ENCODE measurements around the gene LRRC23. TPM values are rescaled to one million over a fixed set of nuclear protein-coding genes. Genes with fewer than 3 reads are reported as not detected.
A peak's percentile ranks its signal among the peaks of the same experiment; 100 is the strongest.
"Not testable (repeated sequence)": the region's sequence is repeated elsewhere in the genome, so short reads cannot be mapped to it uniquely, and the experiment has no call there.

Gene LRRC23, protein sequence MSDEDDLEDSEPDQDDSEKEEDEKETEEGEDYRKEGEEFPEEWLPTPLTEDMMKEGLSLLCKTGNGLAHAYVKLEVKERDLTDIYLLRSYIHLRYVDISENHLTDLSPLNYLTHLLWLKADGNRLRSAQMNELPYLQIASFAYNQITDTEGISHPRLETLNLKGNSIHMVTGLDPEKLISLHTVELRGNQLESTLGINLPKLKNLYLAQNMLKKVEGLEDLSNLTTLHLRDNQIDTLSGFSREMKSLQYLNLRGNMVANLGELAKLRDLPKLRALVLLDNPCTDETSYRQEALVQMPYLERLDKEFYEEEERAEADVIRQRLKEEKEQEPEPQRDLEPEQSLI
- polyA plus RNA-seq (ENCODE audit: insufficient read length) = 20.2 TPM
- long read RNA-seq, donor 1, partial matches to known transcripts = 0 of 3 reads
- long read RNA-seq, donor 1, other reads (novel, unspliced or antisense) = 0 of 3 reads
- long read RNA-seq, donor 2, partial matches to known transcripts = 0 of 1 reads
- long read RNA-seq, donor 2, other reads (novel, unspliced or antisense) = 0 of 1 reads
- long read RNA-seq, donor 3, partial matches to known transcripts = 0 of 3 reads
- long read RNA-seq, donor 3, other reads (novel, unspliced or antisense) = 0 of 3 reads
- long read RNA-seq, donor 4 = 0 reads
- long read RNA-seq, donor 5, partial matches to known transcripts = 0 of 7 reads
- long read RNA-seq, donor 5, other reads (novel, unspliced or antisense) = 0 of 7 reads
- long read RNA-seq, donor 6, partial matches to known transcripts = 0 of 3 reads
- long read RNA-seq, donor 6, other reads (novel, unspliced or antisense) = 0 of 3 reads
- long read RNA-seq, donor 7 = 0 reads
- long read RNA-seq, donor 8, partial matches to known transcripts = 0 of 6 reads
- long read RNA-seq, donor 8, other reads (novel, unspliced or antisense) = 5 of 6 reads

- DNase-seq = peak; percentile 98
Observed at GRCh38 chr12:6904280-6905276, at the start of gene LRRC23. Gene LRRC23 (plus strand): TSS chr12:6904822. CDS start chr12:6905634, 812 bp downstream.

- DNase-seq = no peak
Observed at GRCh38 chr12:6855322-6855721, 49.3 kb upstream of the LRRC23 start.

- no peak for DNase-seq
Observed at GRCh38 chr12:6858799-6859198, 45.8 kb upstream of the LRRC23 start.

DNA sequence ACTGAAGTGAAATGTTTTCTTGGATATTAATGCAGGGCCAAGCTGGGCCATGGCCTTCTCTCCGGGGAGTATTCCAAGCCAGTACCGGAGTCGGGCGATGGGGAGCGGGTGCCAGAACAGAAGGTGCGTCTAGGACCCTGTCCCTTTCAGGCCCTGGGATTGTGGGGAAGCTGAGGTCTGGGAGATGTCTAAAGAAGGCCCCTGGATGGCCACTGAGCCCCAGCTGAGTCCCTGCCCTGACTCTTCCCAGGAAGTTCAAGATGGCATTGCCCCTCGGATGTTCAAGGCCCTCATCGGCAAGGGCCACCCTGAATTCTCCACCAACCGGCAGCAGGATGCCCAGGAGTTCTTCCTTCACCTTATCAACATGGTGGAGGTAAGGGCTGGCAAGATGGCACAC lies 44.5 kb upstream of the LRRC23 start:
- no peak for DNase-seq

DNA sequence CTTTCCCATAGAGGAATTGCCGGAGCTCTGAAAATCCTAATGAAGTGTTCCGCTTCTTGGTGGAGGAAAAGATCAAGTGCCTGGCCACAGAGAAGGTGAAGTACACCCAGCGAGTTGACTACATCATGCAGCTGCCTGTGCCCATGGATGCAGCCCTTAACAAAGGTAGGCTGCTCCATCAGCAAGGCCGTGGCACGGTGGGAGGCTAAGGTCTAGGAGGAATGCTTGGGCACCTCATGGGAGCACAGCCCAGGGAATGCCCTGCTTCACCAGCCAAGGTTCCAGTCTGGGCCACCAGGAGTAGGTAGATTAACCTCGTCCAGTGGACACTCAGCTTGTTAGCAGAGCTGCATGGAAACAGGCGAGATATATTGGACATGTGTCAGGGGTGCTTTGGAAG lies 43.7 kb upstream of the LRRC23 start:
- DNase-seq = no peak

DNA sequence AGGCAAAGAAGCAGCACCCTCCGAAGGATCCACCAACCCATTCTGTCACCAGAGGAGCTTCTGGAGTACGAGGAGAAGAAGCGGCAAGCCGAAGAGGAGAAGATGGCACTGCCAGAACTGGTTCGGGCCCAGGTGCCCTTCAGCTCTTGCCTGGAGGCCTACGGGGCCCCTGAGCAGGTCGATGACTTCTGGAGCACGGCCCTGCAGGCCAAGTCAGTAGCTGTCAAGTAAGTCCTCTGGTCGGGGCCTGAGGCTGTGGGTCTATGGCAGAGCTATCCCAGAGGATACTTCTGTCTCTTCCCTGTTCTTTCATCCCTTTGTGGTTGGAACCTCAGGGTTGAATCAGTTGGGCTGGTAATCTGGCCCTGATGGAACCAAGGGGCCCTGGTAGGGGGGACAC lies 43.2 kb upstream of the LRRC23 start:
- DNase-seq = no peak

DNA sequence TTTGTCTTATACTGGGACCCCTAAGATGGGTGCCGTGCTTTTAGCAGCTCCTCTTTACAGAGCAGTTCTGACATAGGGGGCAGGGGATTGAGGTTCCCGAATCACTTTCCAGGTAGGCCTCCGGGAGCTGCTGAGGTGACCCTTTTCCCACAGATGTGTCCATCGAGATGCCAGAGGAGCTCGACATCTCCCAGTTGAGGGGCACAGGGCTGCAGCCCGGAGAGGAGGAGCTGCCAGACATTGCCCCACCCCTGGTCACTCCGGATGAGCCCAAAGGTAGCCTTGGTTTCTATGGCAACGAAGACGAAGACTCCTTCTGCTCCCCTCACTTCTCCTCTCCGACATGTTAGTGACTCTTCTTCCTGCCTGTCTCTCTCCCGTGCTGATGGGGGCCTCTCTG lies 41.6 kb upstream of the LRRC23 start:
- DNase-seq = no peak

DNA sequence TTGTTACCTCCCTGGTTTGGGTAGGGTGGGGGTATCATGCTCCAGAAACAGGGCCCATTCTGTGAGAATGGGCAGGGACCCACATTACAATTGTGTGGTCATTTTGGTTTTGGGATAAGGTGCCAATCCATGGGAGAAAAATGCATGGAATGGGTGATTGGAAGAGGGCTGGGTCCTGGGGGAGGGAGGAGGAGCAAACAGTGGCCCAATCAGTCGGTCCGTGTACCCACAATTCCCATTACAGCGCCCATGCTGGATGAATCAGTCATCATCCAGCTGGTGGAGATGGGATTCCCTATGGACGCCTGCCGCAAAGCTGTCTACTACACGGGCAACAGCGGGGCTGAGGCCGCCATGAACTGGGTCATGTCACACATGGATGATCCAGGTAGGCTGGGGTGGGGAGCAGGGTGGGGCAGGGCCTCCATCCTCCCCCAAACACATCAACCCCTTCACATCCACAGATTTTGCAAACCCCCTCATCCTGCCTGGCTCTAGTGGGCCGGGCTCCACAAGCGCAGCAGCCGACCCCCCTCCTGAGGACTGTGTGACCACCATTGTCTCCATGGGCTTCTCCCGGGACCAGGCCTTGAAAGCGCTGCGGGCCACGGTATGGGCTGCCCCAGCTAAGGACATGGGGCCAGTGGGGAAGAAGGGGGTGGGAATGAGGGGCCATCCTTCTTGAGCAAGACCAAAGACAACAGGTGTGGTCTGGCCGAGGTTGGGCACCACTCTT lies 40.9 kb upstream of the LRRC23 start:
- DNase-seq = no peak

DNA sequence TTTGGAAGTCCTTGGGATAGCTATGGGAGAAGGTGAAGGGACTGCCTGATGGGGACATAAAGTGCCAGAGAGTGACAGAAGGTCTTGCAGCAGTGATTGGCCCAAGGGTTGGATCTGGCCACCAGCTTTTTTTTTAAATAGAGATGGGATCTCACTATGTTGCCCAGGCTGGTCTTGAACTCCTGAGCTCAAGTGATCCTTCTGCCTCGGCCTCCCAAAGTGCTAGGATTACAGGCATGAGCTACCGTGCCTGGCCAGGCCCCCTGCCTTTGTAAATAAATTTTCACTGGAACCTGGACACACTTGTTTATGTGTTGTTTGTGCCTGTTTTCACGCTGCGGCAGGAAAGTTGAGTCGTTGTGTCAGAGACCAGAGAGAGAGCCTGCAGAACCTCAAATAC lies 39.3 kb upstream of the LRRC23 start:
- DNase-seq = not testable (repeated sequence)

- no peak for DNase-seq
Observed at GRCh38 chr12:6866163-6866919, 38.3 kb upstream of the LRRC23 start.

- DNase-seq = no peak
Observed at GRCh38 chr12:6866920-6867412, 37.7 kb upstream of the LRRC23 start.

GRCh38 chr12:6867413-6868210 lies 37.0 kb upstream of the LRRC23 start, which contains the start of gene TPI1:
Gene TPI1 (plus strand): TSS chr12:6867531. CDS start chr12:6867567, 36 bp downstream.
- peak; percentile 69 for DNase-seq

DNA sequence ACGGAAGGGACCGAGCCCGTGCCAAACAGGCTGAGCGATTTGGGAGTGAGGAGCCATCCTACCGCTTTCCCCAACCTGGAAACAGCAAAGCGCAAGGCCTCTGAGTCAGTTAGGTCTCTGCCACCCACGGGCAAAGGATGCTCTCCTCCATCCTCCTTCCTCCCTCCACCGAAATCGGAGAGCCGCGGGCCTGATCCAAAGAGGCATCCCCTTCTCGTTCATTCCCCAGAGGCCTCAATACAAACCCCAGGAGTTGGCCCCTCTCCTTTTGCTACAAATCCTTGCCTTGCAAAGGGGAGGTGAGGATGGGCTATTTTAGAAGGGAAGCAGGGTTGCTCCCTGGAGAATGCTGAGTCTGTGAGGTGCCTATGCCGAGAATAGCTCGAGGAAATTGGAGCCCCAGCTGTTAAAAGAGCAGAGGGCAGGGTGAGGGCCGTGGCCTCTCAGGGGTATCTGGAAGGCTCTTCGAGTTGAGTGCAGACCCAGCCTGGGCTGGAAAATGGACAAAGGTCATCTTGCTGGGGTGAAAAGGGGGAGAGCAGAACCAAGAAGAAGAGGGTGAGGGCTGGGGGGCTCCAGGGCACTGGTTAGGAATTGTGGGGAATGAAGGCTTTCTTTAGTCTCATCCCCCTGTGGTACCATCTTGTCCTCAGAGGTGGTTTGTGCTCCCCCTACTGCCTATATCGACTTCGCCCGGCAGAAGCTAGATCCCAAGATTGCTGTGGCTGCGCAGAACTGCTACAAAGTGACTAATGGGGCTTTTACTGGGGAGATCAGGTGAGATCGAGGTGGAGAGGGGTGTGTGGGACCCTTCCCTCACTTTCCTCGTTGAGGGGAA lies 36.2 kb upstream of the LRRC23 start:
- DNase-seq = no peak

- peak; percentile 88 for DNase-seq
Observed at GRCh38 chr12:6869049-6870021, 35.3 kb upstream of the LRRC23 start.

DNA sequence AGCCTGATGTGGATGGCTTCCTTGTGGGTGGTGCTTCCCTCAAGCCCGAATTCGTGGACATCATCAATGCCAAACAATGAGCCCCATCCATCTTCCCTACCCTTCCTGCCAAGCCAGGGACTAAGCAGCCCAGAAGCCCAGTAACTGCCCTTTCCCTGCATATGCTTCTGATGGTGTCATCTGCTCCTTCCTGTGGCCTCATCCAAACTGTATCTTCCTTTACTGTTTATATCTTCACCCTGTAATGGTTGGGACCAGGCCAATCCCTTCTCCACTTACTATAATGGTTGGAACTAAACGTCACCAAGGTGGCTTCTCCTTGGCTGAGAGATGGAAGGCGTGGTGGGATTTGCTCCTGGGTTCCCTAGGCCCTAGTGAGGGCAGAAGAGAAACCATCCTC lies 34.3 kb upstream of the LRRC23 start:
- not testable (repeated sequence) for DNase-seq

- no peak for DNase-seq
Observed at GRCh38 chr12:6871052-6871957, 33.3 kb upstream of the LRRC23 start.
